Heart right ventricle (tissue), 16 donors: ENCODE data around the gene CAPN9. TPM values are rescaled to one million over a fixed set of nuclear protein-coding genes. Genes with fewer than 3 reads are reported as not detected.
"Not testable (repeated sequence)": the region's sequence is repeated elsewhere in the genome, so short reads cannot be mapped to it uniquely, and the experiment has no call there.

Experiments used
- ATAC-seq, 8 donors: fragments of 200-7000 bp; cut with Tn5 transposase; one replicate each; pipeline ENCODE4 v1.9.1; 2020; ENCODE audit warnings: mild to moderate bottlenecking in 8 of 8, moderate library complexity in 8 of 8, moderate number of reproducible peaks in 1 of 8
- DNase-seq, 2 donors: peaks; one replicate each; pipeline ENCODE4 v3.0.0-alpha.2; 2020
- H3K27ac ChIP-seq, 10 donors: fragments of 200-600 bp; sonication (generic) in 2 of 10; one replicate each; pipeline versions ENCODE4 v1.5.0 to v1.8.0; 2020 to 2022; ENCODE audit warnings: mild to moderate bottlenecking in 3 of 10
- H3K27me3 ChIP-seq, 7 donors: fragments of 200-600 bp; one replicate each; pipeline ENCODE4 v1.8.0; 2021 to 2022; ENCODE audit warnings: mild to moderate bottlenecking in 2 of 7
- H3K36me3 ChIP-seq, 9 donors: fragments of 200-600 bp; sonication (generic) in 1 of 9; one replicate each; pipeline versions ENCODE4 v1.5.0 to v1.8.0; 2020 to 2022; ENCODE audit warnings: mild to moderate bottlenecking in 2 of 9
- H3K4me1 ChIP-seq, 9 donors: fragments of 200-600 bp; sonication (generic) in 1 of 9; one replicate each; pipeline versions ENCODE4 v1.5.0 to v1.8.0; 2020 to 2022; ENCODE audit warnings: mild to moderate bottlenecking in 4 of 9
- H3K4me3 ChIP-seq, 10 donors: fragments of 200-600 bp; sonication (generic) in 2 of 10; one replicate each; pipeline versions ENCODE4 v1.5.0 to v1.8.0; 2020 to 2022; ENCODE audit warnings: mild to moderate bottlenecking in 7 of 10, moderate library complexity in 2 of 10
- H3K9me3 ChIP-seq, 11 donors: fragments of 200-600 bp in 10 of 11; sonication (generic) in 2 of 11; one replicate each; pipeline versions ENCODE4 v1.5.0 to v1.8.0; 2013 to 2022; ENCODE audit warnings: mild to moderate bottlenecking in 2 of 11, control low read depth in 1 of 11, moderate library complexity in 1 of 11
- WGBS, 2 donors: extraction: QIAGEN DNeasy Blood & Tissue Kit; methylation state at CpG; one replicate each; pipeline ENCODE4 v1.1.7; 2013; ENCODE audit warnings: inconsistent platforms in 1 of 2; 5-methylcytosine and 5-hydroxymethylcytosine counted together
- intact Hi-C, 10 donors: fragments of 100-400 bp; cut with DNase I; formaldehyde crosslinking; loops; one replicate each; pipeline versions ENCODE4 v1.11.1 to v1.14.2; 2022
- polyA plus RNA-seq, 2 donors: library from polyadenylated mRNA; stranded (reverse); fragments of 200-250 nt; gene quantifications; one replicate each; pipeline ENCODE4 v1.2.3, GENCODE V29; 2013
- total RNA-seq, 10 donors: library from RNA; stranded (reverse); fragmentation: NEBNext Ultra II Directional in 3 of 10; extraction: Animal tissue kit (Norgen Biotek cat#: 25700) in 3 of 10; gene quantifications; one replicate each; pipeline versions ENCODE4 v1.2.1 to v1.2.4, GENCODE V29; 2021 to 2023
- TF ChIP-seq, protein P1 (sequence below), 9 donors: fragments of 200-600 bp; sonication (generic) in 2 of 9; IDR thresholded peaks; one replicate each; pipeline versions ENCODE4 v1.5.0 to v1.8.0; 2021 to 2022; ENCODE audit warnings: antibody characterized with exemption in 9 of 9, mild to moderate bottlenecking in 5 of 9, moderate library complexity in 1 of 9
- donor health status: Arrhythmogenic right ventricular cardiomyopathy.
- donor health status: ischemic (EF 13 %, LVEDD 7.1; RV severe dilation, severe dysfunction).
- donor health status: healthy with polysubstance abuse.
- donor health status: DM: no; HTN: yes; CAD: no.
- donor health status: DM: no; HTN: no; CAD: no.
- donor health status: ischemic (EF 25% LVEDD 6.9; RV normal size, moderate dysfunction).
- donor health status: ischemic (EF 25% LVEDD 5.7; RV mildly dilated, moderate dysfunction).
- donor health status: healthy.
- donor health status: DM: yes; HTN: yes; CAD: no.
- donor health status: Ischemic cardiomyopathy.
- donor health status: ischemic (EF 35%, LVEDD 5.7; RV mildly dilated, moderate dysfunction).
- donor health status: nonischemic (EF 11% LVEDD 7.7; RV severe dilation, severe dysfunction).
- donor health status: DM: yes; HTN: yes; CAD: no.
- donor health status: PGD.
- donor health status: ischemic (EF 29% LVEDD 5.4; RV normal size, mild dysfunction).
- donor health status: nonischemic (EF 23%, LVEDD 6.1; RV moderate dilation, normal function).

The CAPN9 gene
- total and polyA plus RNA-seq, 12 donors: 0.22 to 0.25 (median 0.24) TPM; not detected in 9

GRCh38 chr1:230713138-230713537 is 34.0 kb upstream of the CAPN9 start:
- Histone ChIP-seq H3K4me3 (peak overlapping the region in 9 of 10 donors; percentile 26 to 63 (median 55)), H3K9me3 (no peaks in the 10 kb centered on the region), H3K27ac (peak overlapping the region in 9 of 10 donors; percentile 66 to 89 (median 77)), H3K36me3 (peaks cover 0 to 18% (median 0%) of the 10 kb centered on the region in 9 donors), H3K27me3 (no peaks in the 10 kb centered on the region), H3K4me1 (peaks cover 0 to 65% (median 17%) of the 10 kb centered on the region in 9 donors)
- intact Hi-C loops: loop anchor here in 3 of 10 donors (5.0 kb wide), 2 partner anchors 39 to 59 kb away; no protein-coding TSS in a partner anchor
- ATAC-seq: no peak
- WGBS, 2 donors: 75 to 77% methylated on average over 7 of the region's 7 CpGs
- TF ChIP-seq, protein P1, sequence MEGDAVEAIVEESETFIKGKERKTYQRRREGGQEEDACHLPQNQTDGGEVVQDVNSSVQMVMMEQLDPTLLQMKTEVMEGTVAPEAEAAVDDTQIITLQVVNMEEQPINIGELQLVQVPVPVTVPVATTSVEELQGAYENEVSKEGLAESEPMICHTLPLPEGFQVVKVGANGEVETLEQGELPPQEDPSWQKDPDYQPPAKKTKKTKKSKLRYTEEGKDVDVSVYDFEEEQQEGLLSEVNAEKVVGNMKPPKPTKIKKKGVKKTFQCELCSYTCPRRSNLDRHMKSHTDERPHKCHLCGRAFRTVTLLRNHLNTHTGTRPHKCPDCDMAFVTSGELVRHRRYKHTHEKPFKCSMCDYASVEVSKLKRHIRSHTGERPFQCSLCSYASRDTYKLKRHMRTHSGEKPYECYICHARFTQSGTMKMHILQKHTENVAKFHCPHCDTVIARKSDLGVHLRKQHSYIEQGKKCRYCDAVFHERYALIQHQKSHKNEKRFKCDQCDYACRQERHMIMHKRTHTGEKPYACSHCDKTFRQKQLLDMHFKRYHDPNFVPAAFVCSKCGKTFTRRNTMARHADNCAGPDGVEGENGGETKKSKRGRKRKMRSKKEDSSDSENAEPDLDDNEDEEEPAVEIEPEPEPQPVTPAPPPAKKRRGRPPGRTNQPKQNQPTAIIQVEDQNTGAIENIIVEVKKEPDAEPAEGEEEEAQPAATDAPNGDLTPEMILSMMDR (IDR thresholded peaks at IDR 0.05): no peak
- DNase-seq: no peak

DNA sequence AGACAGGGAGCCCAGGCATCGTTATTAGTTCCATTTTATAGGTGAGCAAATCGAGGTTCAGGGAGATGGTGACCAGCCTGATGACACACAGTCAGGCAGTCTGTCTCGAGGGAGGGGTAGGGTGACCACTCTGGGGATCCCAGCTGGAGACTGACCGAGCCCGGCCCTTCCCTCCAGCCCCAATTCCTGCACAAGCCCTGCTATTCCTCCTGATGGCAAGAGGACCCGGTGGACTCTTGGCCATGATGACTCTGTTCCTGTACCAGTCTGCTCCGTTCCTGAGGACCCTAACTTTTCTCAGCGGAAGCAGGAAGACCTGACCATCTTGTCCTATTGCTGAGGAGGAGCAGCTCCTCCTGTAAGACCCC is 33.7 kb upstream of the CAPN9 start:
- 53 to 71% methylated on average over 8 of the region's 8 CpGs for WGBS, 2 donors
- Histone ChIP-seq H3K36me3 (peaks cover 0 to 18% (median 0%) of the 10 kb centered on the region in 9 donors), H3K27me3 (no peaks in the 10 kb centered on the region), H3K4me1 (peaks cover 0 to 61% (median 14%) of the 10 kb centered on the region in 9 donors), H3K4me3 (peak overlapping the region in 9 of 10 donors; percentile 26 to 63 (median 55)), H3K9me3 (no peaks in the 10 kb centered on the region), H3K27ac (peak overlapping the region; percentile 66 to 89 (median 76))
- TF ChIP-seq, protein P1 (IDR thresholded peaks at IDR 0.05): no peak
- intact Hi-C loops: loop anchor here in 3 of 10 donors (5.0 kb wide), 2 partner anchors 39 to 59 kb away; no protein-coding TSS in a partner anchor
- DNase-seq: no peak
- peak in 6 of 8 donors; percentile 1 to 39 (median 26) for ATAC-seq

DNA sequence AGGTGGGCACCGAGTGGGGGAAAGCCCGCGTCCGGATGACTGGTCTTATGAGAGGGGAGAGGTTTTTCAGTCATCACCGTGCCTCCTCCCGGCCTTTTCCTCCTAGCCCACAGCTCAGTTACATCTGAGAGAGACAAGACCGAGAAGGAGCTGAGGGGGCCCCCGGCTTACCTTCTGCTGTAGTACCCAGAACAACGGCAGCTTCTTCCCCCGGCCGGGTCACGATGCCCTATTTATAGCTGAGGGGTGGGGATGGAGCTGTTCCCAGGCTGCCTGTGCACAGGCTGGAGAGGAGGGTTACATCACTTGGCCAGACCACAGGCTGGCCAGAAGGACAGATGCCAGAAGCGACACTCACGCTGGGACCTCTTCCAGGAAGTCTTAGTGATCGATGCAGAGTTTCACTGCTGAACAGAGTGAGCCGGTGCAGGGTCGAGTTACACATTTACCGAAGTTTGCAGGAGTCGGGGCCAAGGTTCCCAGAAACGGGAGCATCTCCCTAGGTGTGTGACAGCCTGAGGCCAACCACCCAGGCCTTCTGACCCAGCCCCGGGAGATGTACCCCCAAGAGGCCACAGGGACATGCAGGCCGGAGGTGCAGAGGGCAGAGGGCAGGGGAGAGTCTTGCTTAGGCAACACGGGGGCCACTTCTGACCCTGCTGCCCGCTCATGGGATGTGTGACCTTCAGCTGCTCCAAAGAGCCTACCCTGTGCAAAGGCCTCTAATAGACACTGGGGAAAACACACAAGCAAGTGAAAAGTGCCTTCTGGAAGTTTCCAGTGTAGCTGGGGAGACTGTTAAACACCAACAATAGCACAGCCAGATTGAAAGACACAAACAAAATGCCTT is 33.0 kb upstream of the CAPN9 start, which contains the start of gene AGT:
AGT (minus strand) TSS at position 208 of the 850 bp plus-strand sequence. CDS start 3,299 bp downstream, outside the sequence.
- peak within 1 kb of the TSS; percentile 66 to 89 (median 76) for H3K27ac ChIP-seq
- no peaks in the 10 kb centered on the region for H3K9me3 ChIP-seq
- peak within 1 kb of the TSS in 9 of 10 donors; percentile 26 to 63 (median 55) for H3K4me3 ChIP-seq
- DNase-seq (peak; percentile 80 to 84), ATAC-seq (peak; percentile 89 to 98 (median 95))
- TF ChIP-seq, protein P1 (IDR thresholded peaks at IDR 0.05): no peak
- H3K27me3 ChIP-seq: no peaks in the 10 kb centered on the region
- WGBS, 2 donors: 18 to 21% methylated on average over 24 of the region's 24 CpGs
- peaks cover 0 to 13% (median 0%) of the 10 kb centered on the region in 9 donors for H3K36me3 ChIP-seq
- intact Hi-C loops: loop anchor here in 3 of 10 donors (5.0 kb wide), 2 partner anchors 38 to 58 kb away; no protein-coding TSS in a partner anchor
- H3K4me1 ChIP-seq: peaks cover 0 to 55% (median 13%) of the 10 kb centered on the region in 9 donors

- Histone ChIP-seq H3K4me1 (peaks cover 0 to 41% (median 13%) of the 10 kb centered on the region in 9 donors), H3K27ac (peak overlapping the region in 3 of 10 donors; percentile 27 to 89 (median 74)), H3K9me3 (no peaks in the 10 kb centered on the region), H3K27me3 (no peaks in the 10 kb centered on the region), H3K36me3 (peaks cover 0 to under 1% (median 0%) of the 10 kb centered on the region in 9 donors), H3K4me3 (no peak overlapping the region)
- WGBS, 2 donors: 93 to 95% methylated on average over 3 of the region's 3 CpGs
- TF ChIP-seq, protein P1 (IDR thresholded peaks at IDR 0.05): no peak
- DNase-seq (no peak), ATAC-seq (no peak)
- intact Hi-C loops: no loop called here
Measured at GRCh38 chr1:230715510-230715909, 31.7 kb upstream of the CAPN9 start.

GRCh38 chr1:230716453-230716852 is 30.7 kb upstream of the CAPN9 start:
- H3K27me3 ChIP-seq, H3K36me3 ChIP-seq, H3K4me3 ChIP-seq, DNase-seq, H3K9me3 ChIP-seq, H3K27ac ChIP-seq, intact Hi-C loops, ATAC-seq: not testable (repeated sequence)
- WGBS, 2 donors: 67 to 72% methylated on average over 3 of the region's 3 CpGs
- peaks cover 0 to 33% (median 13%) of the 10 kb centered on the region in 9 donors for H3K4me1 ChIP-seq
